Ishikawa (cell line): ENCODE data around the gene HIPK1.

ENCODE experiments used
- CEBPB ChIP-seq: IDR thresholded peaks from 2 replicates; pipeline ENCODE4 v1.6.1; 2012
- EGR1 ChIP-seq: IDR thresholded peaks from 2 replicates; pipeline ENCODE4 v1.6.1; 2012
- EP300 ChIP-seq: IDR thresholded peaks from 2 replicates; pipeline ENCODE4 v1.6.1; 2012; ENCODE audit warnings: borderline replicate concordance
- FOXM1 ChIP-seq: IDR thresholded peaks from 2 replicates; pipeline ENCODE4 v1.6.1; 2012; ENCODE audit warnings: low read depth, borderline replicate concordance
- MAX ChIP-seq: IDR thresholded peaks from 2 replicates; pipeline ENCODE4 v1.6.1; 2012
- NFIC ChIP-seq: IDR thresholded peaks from 2 replicates; pipeline ENCODE4 v1.6.1; 2012
- RAD21 ChIP-seq: IDR thresholded peaks from 2 replicates; pipeline ENCODE4 v1.6.1; 2012; ENCODE audit warnings: low read depth
- REST ChIP-seq: IDR thresholded peaks from 2 replicates; pipeline ENCODE4 v1.6.1; 2012; ENCODE audit warnings: low read depth, mild to moderate bottlenecking
- TAF1 ChIP-seq: IDR thresholded peaks from 2 replicates; pipeline ENCODE4 v1.6.1; 2012; ENCODE audit warnings: low read depth, mild to moderate bottlenecking
- TEAD4 ChIP-seq: IDR thresholded peaks from 2 replicates; pipeline ENCODE4 v1.6.1; 2012
- USF1 ChIP-seq: IDR thresholded peaks from 2 replicates; pipeline ENCODE4 v1.6.1; 2012
- YY1 ChIP-seq: IDR thresholded peaks from 2 replicates; pipeline ENCODE4 v1.6.1; 2012; ENCODE audit warnings: low read depth
- ZBTB7A ChIP-seq: IDR thresholded peaks from 2 replicates; pipeline ENCODE4 v1.6.1; 2012; ENCODE audit warnings: low read depth

- TF ChIP-seq MAX = no peak
- no peak for TF ChIP-seq NFIC
- no peak for TF ChIP-seq TEAD4
- TF ChIP-seq TAF1 = no peak
- no peak for TF ChIP-seq YY1
- no peak for TF ChIP-seq ZBTB7A
- no peak for TF ChIP-seq REST
- TF ChIP-seq EP300 = no peak
- no peak for TF ChIP-seq CEBPB
- no peak for TF ChIP-seq FOXM1
- TF ChIP-seq USF1 = no peak
- no peak for TF ChIP-seq EGR1
- TF ChIP-seq RAD21 = no peak
These were observed 54.7 kb downstream of the HIPK1 start for GRCh38 chr1:113983826-113984225.
